Caki2 (cell line): ENCODE measurements around the gene DAP. TPM values are rescaled to one million over a fixed set of nuclear protein-coding genes. Genes with fewer than 3 reads are reported as not detected.

ENCODE experiments used
- DNase-seq: peaks from one replicate; pipeline ENCODE4 v3.0.0-alpha.2; 2015; ENCODE audit warnings: low read depth
- in situ Hi-C: cut with HindIII; loops from 2 replicates; pipeline ENCODE4 v1.10.0; 2016; ENCODE audit warnings: low sequenced_read_pairs, low pct_unique_long_range_greater_than_20kb, mixed read lengths
- total RNA-seq: library from RNA; depleted of rRNA; stranded (reverse); fragments of >200 nt; shearing (Covaris generic); gene quantifications from 2 replicates; pipeline ENCODE4 v1.2.3, GENCODE V29; 2014; ENCODE audit warnings: low replicate concordance

DAP gene
- total RNA-seq, 1 experiment from 2014 or later = 10.5 TPM

GRCh38 chr5:10702911-10703491, 58.0 kb downstream of the DAP start:
- no peak for DNase-seq

DNA sequence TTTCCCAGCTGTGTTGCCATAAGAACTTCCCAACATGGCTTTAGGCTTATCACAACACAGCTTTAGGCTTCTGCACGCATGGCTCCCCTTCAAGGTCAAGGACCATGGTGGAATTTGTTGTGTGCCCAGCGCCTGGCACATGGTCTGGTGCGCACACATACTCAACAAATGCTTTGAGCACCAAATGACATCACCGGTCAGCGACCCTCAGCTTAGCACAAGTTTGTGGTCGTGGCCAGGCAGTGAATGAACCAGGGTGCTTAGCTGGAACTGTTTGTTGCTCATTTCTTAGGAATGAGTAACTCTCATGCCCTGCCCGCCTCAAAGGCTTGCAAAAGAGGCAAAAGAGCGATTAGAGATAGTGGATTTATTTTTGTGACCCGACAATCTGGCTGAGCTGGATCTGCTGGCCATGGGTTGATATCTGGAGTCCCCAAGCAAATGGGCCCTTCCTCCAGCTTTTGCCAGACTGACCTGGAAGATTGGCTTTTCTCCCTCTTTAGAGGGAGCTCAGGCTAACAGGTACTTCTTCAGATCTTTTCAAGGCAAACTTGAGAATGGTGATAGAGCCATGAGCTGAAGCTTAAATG, 58.9 kb downstream of the DAP start:
- DNase-seq = peak; percentile 93

More at GRCh38 chr5:10702911-10703491, 58.0 kb downstream of the DAP start:
- in situ Hi-C loops = no loop called here

DNA sequence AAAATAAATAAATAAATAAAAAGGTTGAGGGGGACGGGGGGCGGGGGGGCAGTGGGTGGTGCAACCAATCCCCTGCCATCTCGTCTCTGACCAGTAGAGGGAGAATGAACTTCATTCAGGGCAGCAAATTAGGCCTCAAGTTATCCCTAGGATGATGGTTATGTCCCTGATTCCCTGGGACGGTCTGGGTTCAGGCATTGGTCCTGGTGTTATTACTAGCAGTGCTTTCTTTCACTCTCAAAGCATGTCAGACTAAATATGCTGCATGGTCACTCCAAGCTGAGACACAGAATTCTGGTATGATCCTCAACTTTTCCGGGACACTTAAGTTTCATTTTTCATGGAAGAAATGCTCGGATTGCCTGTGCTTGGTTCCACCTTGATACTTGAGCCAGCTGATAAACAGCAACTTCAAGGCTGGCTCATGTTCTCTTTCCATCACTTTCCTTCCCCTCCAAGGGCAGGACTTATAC, 59.4 kb downstream of the DAP start:
- in situ Hi-C loops = no loop called here
- no peak for DNase-seq

More for the DNA sequence above, 58.9 kb downstream of the DAP start:
- in situ Hi-C loops = no loop called here

GRCh38 chr5:10700516-10700915, 60.5 kb downstream of the DAP start:
- DNase-seq = no peak
- in situ Hi-C loops = no loop called here

DNA sequence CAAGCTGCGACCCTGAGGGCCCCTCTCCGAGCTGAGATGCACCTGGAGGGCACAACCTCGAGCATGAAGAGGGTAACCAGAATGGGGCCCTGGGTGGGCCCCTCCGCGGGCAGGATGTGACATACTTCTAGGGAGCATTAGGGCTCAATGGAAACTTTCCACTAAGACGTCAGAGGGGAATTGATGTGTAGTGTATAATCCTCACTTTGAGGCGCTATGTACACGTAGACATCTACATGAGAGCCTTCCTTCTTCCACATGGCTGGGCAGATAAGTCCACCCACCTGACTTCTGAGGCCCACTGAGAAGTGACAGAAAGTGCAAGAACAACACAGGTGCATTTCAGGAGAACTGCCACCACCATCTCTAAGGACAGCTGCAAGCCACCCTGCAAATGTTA, 61.0 kb downstream of the DAP start:
- DNase-seq = no peak
- in situ Hi-C loops = no loop called here

DNA sequence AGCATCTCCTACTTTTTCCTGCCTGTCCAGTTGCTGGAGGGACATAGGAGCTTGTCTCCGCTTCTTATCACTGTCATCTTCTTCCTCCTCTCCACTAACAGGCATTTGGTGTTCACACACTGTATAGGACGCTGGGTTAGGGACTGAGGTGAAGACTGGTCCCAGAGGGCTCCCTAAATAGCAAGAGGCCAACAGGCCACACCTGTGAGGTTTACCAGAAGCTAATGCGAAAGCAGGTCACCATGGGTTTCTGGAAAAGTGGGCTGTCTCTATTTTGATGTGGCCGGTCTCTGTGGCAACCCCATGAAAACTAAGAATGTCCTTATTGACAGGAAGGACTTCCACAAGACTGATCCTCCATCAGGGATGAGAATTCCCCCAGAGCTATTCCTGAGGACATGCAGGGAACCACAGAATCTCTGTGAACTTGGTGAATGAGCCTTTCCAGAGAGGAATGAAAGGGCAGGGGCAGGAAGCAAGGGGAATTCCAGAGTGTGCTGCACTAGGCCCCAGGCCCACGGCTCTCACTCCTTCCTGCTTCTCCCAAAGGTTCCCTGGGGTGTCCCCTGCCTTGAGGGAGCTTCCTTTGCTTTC, 61.7 kb downstream of the DAP start:
- DNase-seq = no peak
- in situ Hi-C loops = no loop called here

- no peak for DNase-seq
These were observed 65.1 kb downstream of the DAP start for GRCh38 chr5:10695759-10696543.

DNA sequence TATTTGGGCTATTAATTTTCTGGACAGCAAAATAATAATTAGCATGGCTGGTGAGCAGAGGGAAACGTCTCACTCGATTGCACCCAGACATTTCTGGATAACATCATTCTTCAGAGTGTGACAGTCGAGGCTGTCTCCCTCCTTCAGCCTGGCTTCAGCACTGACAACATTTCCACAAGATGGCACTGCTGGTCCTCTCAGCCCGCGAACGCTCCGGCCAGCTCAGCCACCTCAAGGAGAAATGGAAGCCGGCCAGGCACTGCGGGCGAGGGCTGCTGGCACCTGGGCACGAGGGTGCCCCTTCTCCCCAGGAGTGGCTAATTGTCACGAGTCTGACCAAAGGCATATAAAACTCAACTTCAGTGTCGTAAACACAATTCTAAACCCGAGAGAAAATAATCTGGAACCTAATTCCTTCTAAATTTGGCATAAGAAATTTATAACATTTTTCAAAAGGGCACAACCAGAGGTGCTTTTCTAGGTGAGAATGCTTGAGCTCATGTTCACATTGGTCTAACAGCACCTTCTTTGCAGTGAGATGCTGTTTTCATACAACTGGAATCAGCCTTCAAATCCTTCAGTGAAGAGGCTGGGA, 65.9 kb downstream of the DAP start:
- DNase-seq = peak; percentile 81
- in situ Hi-C loops = no loop called here

More at GRCh38 chr5:10695759-10696543, 65.1 kb downstream of the DAP start:
- in situ Hi-C loops = no loop called here

DNA sequence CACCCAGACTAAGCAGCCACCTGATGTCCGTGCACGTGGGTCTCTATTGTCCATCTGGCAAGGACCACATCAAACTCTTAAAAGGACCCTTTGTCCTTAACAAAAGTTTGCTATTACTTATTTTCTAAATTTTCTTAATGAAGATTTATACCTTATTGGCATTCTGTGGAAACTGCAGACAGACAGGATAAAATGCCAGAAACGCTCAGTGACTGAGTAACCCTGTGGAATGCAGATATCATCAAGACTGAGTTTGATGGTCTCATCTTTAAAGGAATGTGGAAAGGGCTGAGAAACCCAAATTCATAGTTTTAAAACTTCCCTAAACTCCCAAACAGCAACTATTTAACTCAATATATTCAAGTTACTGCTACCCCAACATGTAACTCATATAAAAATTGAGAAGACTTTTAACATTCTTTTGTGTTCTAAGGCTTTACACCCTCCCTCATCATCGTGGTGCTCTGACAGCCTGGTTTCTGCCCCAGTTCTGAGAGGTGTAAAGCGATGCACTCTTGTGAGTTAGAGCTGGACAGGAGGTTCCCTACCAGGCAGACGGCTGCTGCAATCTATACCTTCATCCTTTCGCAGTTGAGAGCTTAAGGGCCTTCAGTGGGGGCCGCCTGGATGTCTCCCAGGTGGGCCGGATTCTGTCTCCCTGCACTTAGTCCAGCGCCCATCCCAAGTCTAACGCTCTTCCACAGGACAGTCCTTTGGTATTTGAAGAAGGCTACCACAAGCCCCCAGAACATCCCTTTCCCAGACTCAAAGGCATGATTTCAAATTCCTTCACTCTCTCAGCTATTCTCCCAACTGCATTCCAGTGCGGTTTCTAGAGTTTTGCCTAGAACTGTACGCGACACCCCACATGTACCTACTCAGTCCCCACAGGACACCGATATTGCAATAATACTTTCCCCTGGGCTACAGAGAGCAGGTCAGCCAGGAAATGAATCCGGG, 68.9 kb downstream of the DAP start:
- no peak for DNase-seq
- in situ Hi-C loops = no loop called here

GRCh38 chr5:10690460-10691440, 70.3 kb downstream of the DAP start:
- in situ Hi-C loops = no loop called here
- no peak for DNase-seq

DNA sequence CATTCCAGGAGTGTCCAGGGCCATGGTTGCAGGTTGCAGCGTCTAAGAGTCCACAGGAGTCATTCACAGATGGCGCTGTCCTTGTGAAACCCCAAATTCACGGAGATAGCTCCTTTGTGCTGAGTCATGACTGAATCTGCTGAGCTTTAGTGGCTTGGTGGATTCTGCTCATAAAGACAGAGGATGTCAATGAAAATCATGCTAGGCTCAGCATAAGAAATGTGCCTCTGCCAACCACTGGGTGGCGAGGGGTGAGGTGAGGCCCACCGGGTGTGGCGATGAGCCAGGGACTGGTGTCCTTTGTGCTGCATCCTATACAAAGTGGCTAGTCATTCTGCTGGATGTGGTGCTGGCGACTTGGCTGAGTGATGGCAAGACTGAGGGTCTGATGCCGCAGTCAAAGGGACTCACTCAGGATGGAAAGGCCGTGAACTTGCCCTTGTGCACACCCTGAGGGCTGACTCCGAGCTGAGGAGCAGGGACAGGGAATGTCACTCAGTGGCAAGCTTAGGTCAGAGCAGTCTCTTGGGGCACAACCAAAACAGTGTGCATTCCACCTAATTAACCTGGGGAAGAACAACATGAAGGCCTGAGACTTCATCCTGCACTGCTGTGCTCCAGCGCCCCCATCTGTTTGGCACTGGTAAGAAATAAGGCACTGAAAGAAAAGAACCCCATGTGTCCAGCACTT, 71.5 kb downstream of the DAP start:
- DNase-seq = peak; percentile 66
- in situ Hi-C loops = no loop called here

- DNase-seq = no peak
- in situ Hi-C loops = no loop called here
These were observed 72.3 kb downstream of the DAP start for GRCh38 chr5:10688651-10689171.

DNA sequence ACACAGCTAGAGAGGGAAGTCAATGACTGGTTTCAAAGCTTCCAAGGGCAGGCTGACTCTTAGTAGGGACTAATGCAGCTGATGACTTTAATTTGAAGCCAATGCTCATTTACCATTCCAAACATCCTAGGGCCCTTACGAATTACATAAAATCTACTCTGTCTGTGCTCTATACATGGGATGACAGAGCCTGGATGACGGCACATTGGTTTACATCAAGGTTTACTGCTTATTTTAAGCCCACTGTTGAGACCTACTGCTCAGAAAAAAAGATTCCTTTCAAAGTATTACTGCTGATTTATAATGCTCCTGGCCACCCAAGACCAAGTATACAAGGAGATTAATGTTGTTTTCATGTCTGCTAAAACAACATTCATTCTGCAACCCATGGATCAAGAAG, 74.1 kb downstream of the DAP start:
- in situ Hi-C loops = no loop called here
- DNase-seq = no peak

DNA sequence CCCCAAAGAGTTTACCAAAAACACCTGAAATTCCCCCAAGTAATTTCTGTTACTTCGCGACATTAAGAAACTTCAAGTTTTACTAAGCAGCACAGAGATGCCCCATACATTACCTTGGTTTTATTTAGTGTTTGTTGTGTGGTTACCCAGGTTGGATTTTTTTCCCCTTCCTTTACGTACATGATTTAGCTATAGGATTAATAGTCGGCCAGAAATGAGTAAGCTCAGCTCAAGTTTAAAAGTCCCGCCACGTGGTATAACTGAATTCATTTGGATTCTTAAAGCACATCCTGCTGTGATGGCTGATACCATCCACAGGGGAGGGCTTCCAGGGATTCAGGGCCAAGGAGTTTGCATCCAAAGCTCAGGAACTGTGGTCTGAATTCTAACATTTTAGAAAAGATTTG, 75.9 kb downstream of the DAP start:
- in situ Hi-C loops = no loop called here
- DNase-seq = no peak

- no peak for DNase-seq
- in situ Hi-C loops = no loop called here
These were observed 76.5 kb downstream of the DAP start for GRCh38 chr5:10684303-10685086.
